Activated T-cell treated with anti-CD3 and anti-CD28 coated beads for 4 hours (primary cell): ENCODE data around the gene KCNQ5.

Experiments used
- DNase-seq: peaks from one replicate; pipeline ENCODE4 v3.0.0-alpha.2; 2020

Gene KCNQ5

GRCh38 chr6:72640615-72640930 lies 18.7 kb downstream of the KCNQ5 start:
- no peak for DNase-seq

- no peak for DNase-seq
These were observed 20.6 kb downstream of the KCNQ5 start for GRCh38 chr6:72642435-72642834.

- no peak for DNase-seq
These were observed 21.4 kb downstream of the KCNQ5 start for GRCh38 chr6:72643214-72643613.

- no peak for DNase-seq
These were observed 25.0 kb downstream of the KCNQ5 start for GRCh38 chr6:72646604-72647485.

GRCh38 chr6:72647489-72647888 lies 25.6 kb downstream of the KCNQ5 start:
- DNase-seq, result no peak

GRCh38 chr6:72649032-72649984 lies 27.4 kb downstream of the KCNQ5 start:
- no peak for DNase-seq

- DNase-seq, result no peak
These were observed 28.3 kb downstream of the KCNQ5 start for GRCh38 chr6:72650081-72650745.

GRCh38 chr6:72651174-72651573 lies 29.3 kb downstream of the KCNQ5 start:
- DNase-seq, result no peak

- no peak for DNase-seq
These were observed 30.4 kb downstream of the KCNQ5 start for GRCh38 chr6:72651967-72652956.

- DNase-seq, result no peak
These were observed 31.2 kb downstream of the KCNQ5 start for GRCh38 chr6:72653026-72653425.

- DNase-seq, result no peak
These were observed 32.3 kb downstream of the KCNQ5 start for GRCh38 chr6:72654071-72654621.

GRCh38 chr6:72657407-72658197 lies 35.7 kb downstream of the KCNQ5 start:
- DNase-seq, result no peak

- DNase-seq, result no peak
These were observed 37.9 kb downstream of the KCNQ5 start for GRCh38 chr6:72659754-72660153.

- DNase-seq, result no peak
These were observed 39.5 kb downstream of the KCNQ5 start for GRCh38 chr6:72661411-72661810.

GRCh38 chr6:72665599-72665998 lies 43.7 kb downstream of the KCNQ5 start:
- DNase-seq, result no peak

GRCh38 chr6:72669324-72669723 lies 47.5 kb downstream of the KCNQ5 start:
- no peak for DNase-seq

- DNase-seq, result no peak
These were observed 51.0 kb downstream of the KCNQ5 start for GRCh38 chr6:72672906-72673305.

- no peak for DNase-seq
These were observed 53.0 kb downstream of the KCNQ5 start for GRCh38 chr6:72674842-72675241.

- no peak for DNase-seq
These were observed 53.5 kb downstream of the KCNQ5 start for GRCh38 chr6:72675396-72675795.

GRCh38 chr6:72676995-72677394 lies 55.1 kb downstream of the KCNQ5 start:
- no peak for DNase-seq

GRCh38 chr6:72677740-72678139 lies 55.9 kb downstream of the KCNQ5 start:
- no peak for DNase-seq
